Neuron (in vitro differentiated cells): ENCODE data around the gene STIL.

ENCODE experiments used
- H2AFZ ChIP-seq: one replicate; pipeline ENCODE4 v1.6.1; 2013; ENCODE audit warnings: low read depth, mild to moderate bottlenecking, inconsistent platforms, low read length, moderate library complexity
- H3K27me3 ChIP-seq: one replicate; pipeline ENCODE4 v1.6.1; 2013; ENCODE audit warnings: low read length; ENCODE audit not compliant: insufficient read depth
- H3K36me3 ChIP-seq: one replicate; pipeline ENCODE4 v1.6.1; 2013; ENCODE audit warnings: low read length; ENCODE audit not compliant: insufficient read depth
- H3K4me1 ChIP-seq: one replicate; pipeline ENCODE4 v1.6.1; 2013; ENCODE audit warnings: low read length; ENCODE audit not compliant: insufficient read depth
- H3K4me3 ChIP-seq: 2 replicates; pipeline ENCODE4 v1.5.1; 2013; ENCODE audit warnings: mild to moderate bottlenecking, low read length, moderate library complexity
- H3K9me3 ChIP-seq: one replicate; pipeline ENCODE4 v1.6.1; 2013; ENCODE audit warnings: low read length

STIL gene

GRCh38 chr1:47243910-47244309 is 70.0 kb downstream of the STIL start:
- no peaks in the 10 kb centered on the region for H3K36me3 ChIP-seq
- H3K9me3 ChIP-seq, result no peaks in the 10 kb centered on the region
- no peak overlapping the region for H2AFZ ChIP-seq
- H3K4me1 ChIP-seq, result no peaks in the 10 kb centered on the region
- H3K4me3 ChIP-seq, result no peak overlapping the region
- peaks cover 19% of the 10 kb centered on the region for H3K27me3 ChIP-seq

- no peaks in the 10 kb centered on the region for H3K36me3 ChIP-seq
- H3K27me3 ChIP-seq, result peaks cover 29% of the 10 kb centered on the region
- H3K9me3 ChIP-seq, result no peaks in the 10 kb centered on the region
- no peak overlapping the region for H3K4me3 ChIP-seq
- H2AFZ ChIP-seq, result no peak overlapping the region
- no peaks in the 10 kb centered on the region for H3K4me1 ChIP-seq
Measured at GRCh38 chr1:47241114-47242113, 72.5 kb downstream of the STIL start.

- peaks cover 46% of the 10 kb centered on the region for H3K27me3 ChIP-seq
- H3K4me3 ChIP-seq, result no peak overlapping the region
- peaks cover 5% of the 10 kb centered on the region for H3K4me1 ChIP-seq
- no peaks in the 10 kb centered on the region for H3K36me3 ChIP-seq
- no peak overlapping the region for H2AFZ ChIP-seq
- H3K9me3 ChIP-seq, result no peaks in the 10 kb centered on the region
Measured at GRCh38 chr1:47238935-47239592, 74.9 kb downstream of the STIL start.

GRCh38 chr1:47235806-47236205 is 78.1 kb downstream of the STIL start:
- peaks cover 5% of the 10 kb centered on the region for H3K4me1 ChIP-seq
- H3K36me3 ChIP-seq, result no peaks in the 10 kb centered on the region
- no peak overlapping the region for H2AFZ ChIP-seq
- no peaks in the 10 kb centered on the region for H3K9me3 ChIP-seq
- peaks cover 61% of the 10 kb centered on the region for H3K27me3 ChIP-seq
- H3K4me3 ChIP-seq, result no peak overlapping the region

- H3K36me3 ChIP-seq, result no peaks in the 10 kb centered on the region
- no peak overlapping the region for H3K4me3 ChIP-seq
- H3K4me1 ChIP-seq, result peaks cover 5% of the 10 kb centered on the region
- no peaks in the 10 kb centered on the region for H3K9me3 ChIP-seq
- H3K27me3 ChIP-seq, result peaks cover 66% of the 10 kb centered on the region
- H2AFZ ChIP-seq, result no peak overlapping the region
Measured at GRCh38 chr1:47235241-47235681, 78.7 kb downstream of the STIL start.

GRCh38 chr1:47233186-47233585 is 80.8 kb downstream of the STIL start:
- H3K27me3 ChIP-seq, result peaks cover 84% of the 10 kb centered on the region
- H3K4me1 ChIP-seq, result peaks cover 5% of the 10 kb centered on the region
- no peak overlapping the region for H2AFZ ChIP-seq
- H3K9me3 ChIP-seq, result no peaks in the 10 kb centered on the region
- H3K4me3 ChIP-seq, result no peak overlapping the region
- no peaks in the 10 kb centered on the region for H3K36me3 ChIP-seq

GRCh38 chr1:47232187-47232874 is 81.6 kb downstream of the STIL start, which contains the start of gene TAL1:
TAL1 (minus strand) TSS chr1:47232225; CDS start chr1:47225888, 6,337 bp downstream.
- Histone ChIP-seq H3K4me1 (peaks cover 5% of the 10 kb centered on the region), H3K27me3 (peaks cover 88% of the 10 kb centered on the region), H2AFZ (no peak within 1 kb of the TSS), H3K9me3 (no peaks in the 10 kb centered on the region), H3K36me3 (no peaks in the 10 kb centered on the region), H3K4me3 (no peak within 1 kb of the TSS)

GRCh38 chr1:47231301-47232186 is 82.4 kb downstream of the STIL start:
- Histone ChIP-seq H3K4me1 (peaks cover 5% of the 10 kb centered on the region), H2AFZ (no peak overlapping the region), H3K4me3 (no peak overlapping the region), H3K9me3 (no peaks in the 10 kb centered on the region), H3K36me3 (no peaks in the 10 kb centered on the region), H3K27me3 (peaks cover 95% of the 10 kb centered on the region)

GRCh38 chr1:47230692-47231300 is 83.2 kb downstream of the STIL start:
- peaks cover 5% of the 10 kb centered on the region for H3K4me1 ChIP-seq
- H3K9me3 ChIP-seq, result no peaks in the 10 kb centered on the region
- H3K4me3 ChIP-seq, result no peak overlapping the region
- H3K36me3 ChIP-seq, result no peaks in the 10 kb centered on the region
- peaks cover 95% of the 10 kb centered on the region for H3K27me3 ChIP-seq
- no peak overlapping the region for H2AFZ ChIP-seq

- no peak overlapping the region for H2AFZ ChIP-seq
- H3K9me3 ChIP-seq, result no peaks in the 10 kb centered on the region
- peaks cover 92% of the 10 kb centered on the region for H3K27me3 ChIP-seq
- no peak overlapping the region for H3K4me3 ChIP-seq
- peaks cover 2% of the 10 kb centered on the region for H3K4me1 ChIP-seq
- H3K36me3 ChIP-seq, result no peaks in the 10 kb centered on the region
Measured at GRCh38 chr1:47229886-47230691, 83.9 kb downstream of the STIL start.

- peaks cover 93% of the 10 kb centered on the region for H3K27me3 ChIP-seq
- peaks cover 3% of the 10 kb centered on the region for H3K4me1 ChIP-seq
- H2AFZ ChIP-seq, result no peak overlapping the region
- H3K36me3 ChIP-seq, result no peaks in the 10 kb centered on the region
- no peak overlapping the region for H3K4me3 ChIP-seq
- no peaks in the 10 kb centered on the region for H3K9me3 ChIP-seq
Measured at GRCh38 chr1:47229031-47229885, 84.7 kb downstream of the STIL start.
